ENCODE measurements around the gene DKC1. TPM values are rescaled to one million over a fixed set of nuclear protein-coding genes. Genes with fewer than 3 reads are reported as not detected.
A peak's percentile ranks its signal among the peaks of the same experiment; 100 is the strongest.

The DKC1 gene
- total and polyA plus RNA-seq, 2 of the 4 experiments (the other 2 are of a cell fraction), result 49.9 to 63.8 TPM

DNA sequence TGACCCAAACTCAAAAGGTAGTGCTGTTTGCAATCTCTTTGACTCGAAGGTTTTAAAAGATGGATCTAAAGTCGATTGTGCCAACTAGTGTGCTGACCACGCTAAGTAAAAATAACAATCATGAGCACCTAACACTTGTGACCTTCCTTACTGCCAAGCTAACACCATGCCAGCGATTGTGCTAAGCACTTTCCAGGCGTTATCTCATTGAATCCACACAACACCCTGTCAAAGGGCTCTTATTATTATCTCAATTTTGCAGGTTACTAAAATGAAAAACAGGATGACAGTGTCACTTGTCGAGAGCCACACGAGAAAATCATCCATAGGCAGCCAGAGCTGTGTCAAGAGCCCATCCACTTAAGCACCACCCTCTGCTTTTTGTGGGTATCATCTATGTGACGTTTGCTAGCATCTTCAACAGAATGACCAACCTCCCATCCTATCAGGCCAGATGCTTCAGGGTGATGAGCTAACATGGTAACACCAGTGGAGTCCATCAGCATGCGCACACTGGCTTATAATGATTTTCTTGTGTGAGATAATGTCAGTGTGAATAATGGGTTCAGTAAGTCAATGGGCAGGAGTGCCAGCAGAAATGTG, 10.9 kb upstream of the DKC1 start:
- H2BK120ac ChIP-seq (ENCODE audit: low read depth, low read length), result no peak overlapping the region
- no peak overlapping the region for H2AFZ ChIP-seq (replicated peaks; ENCODE audit: low read length, poor library complexity)
- no peak overlapping the region for H3K18ac ChIP-seq (ENCODE audit: low read depth, low read length)
- in situ Hi-C loops (cut with MboI; ENCODE audit: low sequenced_read_pairs), result no loop called here
- H4K8ac ChIP-seq (ENCODE audit: low read depth in 2 of 2, low read length in 2 of 2), result no peak overlapping the region
- no peak overlapping the region for H3K27ac ChIP-seq (ENCODE audit: insufficient read depth, low read length)
- H3K9me3 ChIP-seq (ENCODE audit: control insufficient read depth, insufficient read depth, low read length), result no peaks in the 10 kb centered on the region
- 0 out of 2 replicates have a peak overlapping the region, but pooled peaks have one; percentile 29 for H3K23ac ChIP-seq (ENCODE audit: low read depth, low read length)
- H3K9ac ChIP-seq (ENCODE audit: low read depth, low read length), result no peak overlapping the region
- no peak overlapping the region for H3K4me3 ChIP-seq (ENCODE audit: insufficient read depth, low read depth, low read length)
- no peak overlapping the region for H3K56ac ChIP-seq (ENCODE audit: extremely low read depth, insufficient read depth, low read length)
- H2BK5ac ChIP-seq (ENCODE audit: low read depth, low read length, poor library complexity, severe bottlenecking), result no peak overlapping the region
- no peak for DNase-seq
- H2BK20ac ChIP-seq (ENCODE audit: low read depth, low read length), result no peak overlapping the region
- H4K5ac ChIP-seq (ENCODE audit: low read depth, low read length), result no peak overlapping the region; the same call in 1 of the 2 replicates
- H3K36me3 ChIP-seq (ENCODE audit: control insufficient read depth, insufficient read depth, low read length), result no peaks in the 10 kb centered on the region
- H2AK5ac ChIP-seq (ENCODE audit: low read depth, low read length), result no peak overlapping the region
- intact Hi-C loops (cut with micrococcal nuclease), result no loop called here
- no peaks in the 10 kb centered on the region for H3K9me1 ChIP-seq (ENCODE audit: insufficient read depth, low read length)
- H2BK15ac ChIP-seq (ENCODE audit: low read depth, low read length), result no peak overlapping the region
- H3K4me1 ChIP-seq (ENCODE audit: control insufficient read depth, insufficient read depth, low read length), result no peaks in the 10 kb centered on the region
- no peaks in the 10 kb centered on the region for H4K20me1 ChIP-seq (ENCODE audit: insufficient read depth, low read length)
- no peak overlapping the region for H3K4ac ChIP-seq (ENCODE audit: low read depth, low read length)
- no TSS peak for BruUV-seq (replicated peaks)
- H3K14ac ChIP-seq (replicated peaks; ENCODE audit: low read depth, low read length), result no peak overlapping the region
- peaks cover 2% of the 10 kb centered on the region for H3K27me3 ChIP-seq (ENCODE audit: control insufficient read depth, insufficient read depth, low read length)
- dilution Hi-C loops (cut with HindIII; ENCODE audit: low sequenced_read_pairs, unreplicated experiment), result no loop called here
- H3K79me1 ChIP-seq (ENCODE audit: low read depth in 1 of 2, low read length in 2 of 2), result no peaks in the 10 kb centered on the region; a peak in 1 of 4 replicates
- no peak overlapping the region for H2AK9ac ChIP-seq (replicated peaks; ENCODE audit: low read depth, low read length, poor library complexity)
- ATAC-seq (ENCODE audit: low read depth), result no peak
- POLR2A ChIA-PET (ENCODE audit: unreplicated experiment), result no interaction called here
- H3K4me2 ChIP-seq (ENCODE audit: low read depth, low read length), result no peak overlapping the region
- no peak overlapping the region for H4K91ac ChIP-seq (ENCODE audit: insufficient read depth, low read depth, low read length)
- TF ChIP-seq, protein P1, sequence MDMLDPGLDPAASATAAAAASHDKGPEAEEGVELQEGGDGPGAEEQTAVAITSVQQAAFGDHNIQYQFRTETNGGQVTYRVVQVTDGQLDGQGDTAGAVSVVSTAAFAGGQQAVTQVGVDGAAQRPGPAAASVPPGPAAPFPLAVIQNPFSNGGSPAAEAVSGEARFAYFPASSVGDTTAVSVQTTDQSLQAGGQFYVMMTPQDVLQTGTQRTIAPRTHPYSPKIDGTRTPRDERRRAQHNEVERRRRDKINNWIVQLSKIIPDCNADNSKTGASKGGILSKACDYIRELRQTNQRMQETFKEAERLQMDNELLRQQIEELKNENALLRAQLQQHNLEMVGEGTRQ (IDR thresholded peaks at IDR 0.05; ENCODE audit: low read depth, low read length), result no peak
- TF ChIP-seq MAFK (IDR thresholded peaks at IDR 0.05; ENCODE audit: low read depth, low read length), result no peak
- TF ChIP-seq BHLHE40 (IDR thresholded peaks at IDR 0.05; ENCODE audit: low read depth, low read length), result no peak
- WGBS, 2 experiments (ENCODE audit: extremely low coverage in 2 of 2, insufficient read length in 1 of 2), result 57% methylated on average over 5 of the region's 9 CpGs; no CpG with 5 or more reads in 1 of the 2 experiments
- CTCF ChIA-PET, result no interaction called here
